GM23338 (cell line): ENCODE data around the gene GREB1L. TPM values are rescaled to one million over a fixed set of nuclear protein-coding genes. Genes with fewer than 3 reads are reported as not detected.

Experiments
- ATAC-seq: fragments of 200-7000 bp; cut with Tn5 transposase; 3 replicates; pipeline ENCODE4 v1.9.1; 2020
- DNase-seq: peaks from one replicate; pipeline ENCODE4 v3.0.0-alpha.2; 2015; ENCODE audit warnings: low spot score
- H2AFZ ChIP-seq: fragments of 200-600 bp; sonication (generic); 2 replicates; pipeline ENCODE4 v1.8.0; 2016; ENCODE audit warnings: antibody characterized with exemption, mild to moderate bottlenecking, moderate library complexity
- H3F3A ChIP-seq: fragments of 200-600 bp; sonication (generic); replicated peaks from 2 replicates; pipeline ENCODE4 v1.8.0; 2017; ENCODE audit warnings: antibody characterized with exemption, mixed run types, low read depth
- H3K27ac ChIP-seq: fragments of 200-600 bp; sonication (generic); 2 replicates; pipeline ENCODE4 v1.6.1; 2016; ENCODE audit warnings: low read depth
- H3K27me3 ChIP-seq: fragments of 200-600 bp; sonication (generic); 2 replicates; pipeline ENCODE4 v1.8.0; 2016; ENCODE audit warnings: mild to moderate bottlenecking, mixed run types, moderate library complexity; ENCODE audit not compliant: insufficient read depth
- H3K36me3 ChIP-seq: fragments of 200-600 bp; sonication (generic); 2 replicates; pipeline ENCODE4 v1.8.0; 2016; ENCODE audit warnings: mild to moderate bottlenecking; ENCODE audit not compliant: insufficient read depth
- H3K4me1 ChIP-seq: fragments of 200-600 bp; sonication (generic); 2 replicates; pipeline ENCODE4 v1.8.0; 2016; ENCODE audit warnings: mild to moderate bottlenecking, moderate library complexity; ENCODE audit not compliant: insufficient read depth
- H3K4me2 ChIP-seq: fragments of 200-600 bp; sonication (generic); 2 replicates; pipeline ENCODE4 v1.7.1; 2017; ENCODE audit warnings: mixed run types
- H3K4me3 ChIP-seq: fragments of 200-600 bp; sonication (generic); 2 replicates; pipeline ENCODE4 v1.6.1; 2016; ENCODE audit warnings: mixed run types
- H3K79me2 ChIP-seq: fragments of 200-600 bp; sonication (generic); replicated peaks from 2 replicates; pipeline ENCODE4 v1.8.0; 2017; ENCODE audit warnings: mild to moderate bottlenecking; ENCODE audit not compliant: insufficient read depth
- H3K9me2 ChIP-seq: fragments of 200-600 bp; sonication (generic); 2 replicates; pipeline ENCODE4 v1.8.0; 2017; ENCODE audit not compliant: insufficient read depth
- H4K20me1 ChIP-seq: fragments of 200-600 bp; sonication (generic); replicated peaks from 2 replicates; pipeline ENCODE4 v1.8.0; 2017; ENCODE audit warnings: mild to moderate bottlenecking; ENCODE audit not compliant: insufficient read depth
- H3K27ac Mint-ChIP-seq: 2 replicates; pipeline ENCODE4 v1.8.0; 2020; ENCODE audit warnings: inconsistent platforms, mild to moderate bottlenecking, moderate library complexity, mixed read lengths
- H3K27me3 Mint-ChIP-seq: 3 replicates; pipeline ENCODE4 v1.8.0; 2022; ENCODE audit warnings: low read depth, mild to moderate bottlenecking, moderate library complexity, mixed read lengths, inconsistent platforms; ENCODE audit not compliant: insufficient read depth, poor library complexity
- H3K36me3 Mint-ChIP-seq: 3 replicates; pipeline ENCODE4 v1.8.0; 2021; ENCODE audit warnings: low read depth, mild to moderate bottlenecking, inconsistent platforms, moderate library complexity, mixed read lengths
- H3K4me1 Mint-ChIP-seq: 3 replicates; pipeline ENCODE4 v1.8.0; 2020; ENCODE audit warnings: mild to moderate bottlenecking, inconsistent platforms, mixed read lengths
- H3K4me3 Mint-ChIP-seq: 3 replicates; pipeline ENCODE4 v1.8.0; 2021; ENCODE audit warnings: moderate library complexity, mild to moderate bottlenecking, inconsistent platforms, mixed read lengths
- H3K9me3 Mint-ChIP-seq: 3 replicates; pipeline ENCODE4 v1.8.0; 2020; ENCODE audit warnings: moderate library complexity, mild to moderate bottlenecking, inconsistent platforms, mixed read lengths
- CREB1 ChIP-seq: fragments of 250-450 bp; sonication (Bioruptor Pico); IDR thresholded peaks from 2 replicates; pipeline ENCODE4 v1.5.0; 2020; ENCODE audit warnings: low read depth, mild to moderate bottlenecking, moderate library complexity
- ETS1 ChIP-seq: IDR thresholded peaks from 2 replicates; pipeline ENCODE4 v1.6.1; 2016; ENCODE audit warnings: antibody characterized with exemption
- EZH2 ChIP-seq: fragments of 200-600 bp; sonication (generic); IDR thresholded peaks from one replicate; pipeline ENCODE4 v1.8.0; 2017; ENCODE audit warnings: antibody characterized with exemption, mild to moderate bottlenecking, low read depth; ENCODE audit not compliant: unreplicated experiment
- EZH2phosphoT487 ChIP-seq: fragments of 200-600 bp; sonication (generic); IDR thresholded peaks from one replicate; pipeline ENCODE4 v1.8.1; 2018; ENCODE audit warnings: antibody characterized with exemption; ENCODE audit not compliant: unreplicated experiment
- JUNB ChIP-seq: IDR thresholded peaks from one replicate; pipeline ENCODE4 v1.6.1; 2016; ENCODE audit warnings: antibody characterized with exemption; ENCODE audit not compliant: unreplicated experiment
- NANOG ChIP-seq: IDR thresholded peaks from 2 replicates; pipeline ENCODE4 v1.6.1; 2016; ENCODE audit warnings: antibody characterized with exemption, borderline replicate concordance
- POLR2AphosphoS5 ChIP-seq: IDR thresholded peaks from 2 replicates; pipeline ENCODE4 v1.6.1; 2016; ENCODE audit warnings: antibody characterized with exemption, low read depth
- REST ChIP-seq: IDR thresholded peaks from one replicate; pipeline ENCODE4 v1.6.1; 2018; ENCODE audit warnings: antibody characterized with exemption; ENCODE audit not compliant: unreplicated experiment
- STAT1 ChIP-seq: IDR thresholded peaks from one replicate; pipeline ENCODE4 v1.6.1; 2016; ENCODE audit warnings: antibody characterized with exemption; ENCODE audit not compliant: unreplicated experiment
- ZNF114 ChIP-seq: fragments of 250-450 bp; sonication (Bioruptor Pico); IDR thresholded peaks from 2 replicates; pipeline ENCODE4 v1.5.0; 2020; ENCODE audit warnings: mild to moderate bottlenecking, moderate library complexity
- ZNF331 ChIP-seq: fragments of 250-450 bp; sonication (Bioruptor Pico); IDR thresholded peaks from 2 replicates; pipeline ENCODE4 v1.5.0; 2020; ENCODE audit warnings: low read depth, mild to moderate bottlenecking, moderate library complexity
- polyA plus RNA-seq: library from polyadenylated mRNA; unstranded; fragments of >200 nt; fragmentation: Nextera tagmentation; extraction: Ambion mirVana; gene quantifications from 2 replicates; pipeline ENCODE4 v1.2.1, GENCODE V29; 2016
- total RNA-seq: library from RNA; depleted of rRNA; stranded (reverse); fragments of >200 nt; shearing (Covaris generic); gene quantifications from 2 replicates; pipeline ENCODE4 v1.2.3, GENCODE V29; 2014
- TF ChIP-seq, protein P1 (sequence below), 2 experiments: fragments of 200-600 bp in 1 of 2; sonication (generic) in 1 of 2; conservative IDR thresholded peaks; 2 replicates each; pipeline versions ENCODE4 v1.5.1 to v1.6.1; 2016 to 2017; ENCODE audit warnings: antibody characterized with exemption in 2 of 2, low read depth in 2 of 2, mild to moderate bottlenecking in 2 of 2, moderate library complexity in 1 of 2
- TF ChIP-seq, protein P2 (sequence below): fragments of 250-450 bp; sonication (Bioruptor Pico); IDR thresholded peaks from 2 replicates; pipeline ENCODE4 v1.5.0; 2020; ENCODE audit warnings: mild to moderate bottlenecking, moderate library complexity

The GREB1L gene
- total and polyA plus RNA-seq, 2 experiments from 2014 or later = 0.03 to 0.29 TPM

DNA sequence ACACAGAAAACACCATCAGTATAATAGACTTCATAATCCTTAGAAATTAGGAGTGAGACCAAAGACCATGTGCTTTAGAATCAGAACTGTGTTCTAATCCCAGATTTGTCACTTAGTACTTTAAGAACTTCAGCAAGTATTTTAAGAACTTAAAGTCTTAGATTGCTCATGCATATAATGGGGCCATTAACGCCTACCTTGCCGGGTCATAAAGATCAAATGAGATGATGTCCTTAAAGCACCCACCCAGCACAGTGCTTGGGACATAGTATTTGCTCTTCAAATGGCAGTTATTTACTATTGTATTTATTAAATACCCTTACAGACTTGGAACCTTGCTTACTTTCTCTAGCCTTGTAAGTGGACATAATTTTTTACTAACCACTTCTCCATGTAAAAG, 156.1 kb downstream of the GREB1L start:
- H3K79me2 ChIP-seq = no peaks in the 10 kb centered on the region
- H3K36me3 ChIP-seq = no peaks in the 10 kb centered on the region
- TF ChIP-seq JUNB (no peak), STAT1 (no peak), REST (no peak), EZH2phosphoT487 (no peak), ZNF114 (no peak), CREB1 (CRISPR knock-in tag) (no peak), EZH2 (no peak), ETS1 (no peak), NANOG (no peak), ZNF331 (CRISPR knock-in tag) (no peak), POLR2AphosphoS5 (no peak)
- TF ChIP-seq, protein P1, sequence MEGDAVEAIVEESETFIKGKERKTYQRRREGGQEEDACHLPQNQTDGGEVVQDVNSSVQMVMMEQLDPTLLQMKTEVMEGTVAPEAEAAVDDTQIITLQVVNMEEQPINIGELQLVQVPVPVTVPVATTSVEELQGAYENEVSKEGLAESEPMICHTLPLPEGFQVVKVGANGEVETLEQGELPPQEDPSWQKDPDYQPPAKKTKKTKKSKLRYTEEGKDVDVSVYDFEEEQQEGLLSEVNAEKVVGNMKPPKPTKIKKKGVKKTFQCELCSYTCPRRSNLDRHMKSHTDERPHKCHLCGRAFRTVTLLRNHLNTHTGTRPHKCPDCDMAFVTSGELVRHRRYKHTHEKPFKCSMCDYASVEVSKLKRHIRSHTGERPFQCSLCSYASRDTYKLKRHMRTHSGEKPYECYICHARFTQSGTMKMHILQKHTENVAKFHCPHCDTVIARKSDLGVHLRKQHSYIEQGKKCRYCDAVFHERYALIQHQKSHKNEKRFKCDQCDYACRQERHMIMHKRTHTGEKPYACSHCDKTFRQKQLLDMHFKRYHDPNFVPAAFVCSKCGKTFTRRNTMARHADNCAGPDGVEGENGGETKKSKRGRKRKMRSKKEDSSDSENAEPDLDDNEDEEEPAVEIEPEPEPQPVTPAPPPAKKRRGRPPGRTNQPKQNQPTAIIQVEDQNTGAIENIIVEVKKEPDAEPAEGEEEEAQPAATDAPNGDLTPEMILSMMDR (conservative IDR thresholded peaks at IDR 0.05; ENCODE audit: low read depth in 2 of 2) = no peak
- TF ChIP-seq, protein P2, sequence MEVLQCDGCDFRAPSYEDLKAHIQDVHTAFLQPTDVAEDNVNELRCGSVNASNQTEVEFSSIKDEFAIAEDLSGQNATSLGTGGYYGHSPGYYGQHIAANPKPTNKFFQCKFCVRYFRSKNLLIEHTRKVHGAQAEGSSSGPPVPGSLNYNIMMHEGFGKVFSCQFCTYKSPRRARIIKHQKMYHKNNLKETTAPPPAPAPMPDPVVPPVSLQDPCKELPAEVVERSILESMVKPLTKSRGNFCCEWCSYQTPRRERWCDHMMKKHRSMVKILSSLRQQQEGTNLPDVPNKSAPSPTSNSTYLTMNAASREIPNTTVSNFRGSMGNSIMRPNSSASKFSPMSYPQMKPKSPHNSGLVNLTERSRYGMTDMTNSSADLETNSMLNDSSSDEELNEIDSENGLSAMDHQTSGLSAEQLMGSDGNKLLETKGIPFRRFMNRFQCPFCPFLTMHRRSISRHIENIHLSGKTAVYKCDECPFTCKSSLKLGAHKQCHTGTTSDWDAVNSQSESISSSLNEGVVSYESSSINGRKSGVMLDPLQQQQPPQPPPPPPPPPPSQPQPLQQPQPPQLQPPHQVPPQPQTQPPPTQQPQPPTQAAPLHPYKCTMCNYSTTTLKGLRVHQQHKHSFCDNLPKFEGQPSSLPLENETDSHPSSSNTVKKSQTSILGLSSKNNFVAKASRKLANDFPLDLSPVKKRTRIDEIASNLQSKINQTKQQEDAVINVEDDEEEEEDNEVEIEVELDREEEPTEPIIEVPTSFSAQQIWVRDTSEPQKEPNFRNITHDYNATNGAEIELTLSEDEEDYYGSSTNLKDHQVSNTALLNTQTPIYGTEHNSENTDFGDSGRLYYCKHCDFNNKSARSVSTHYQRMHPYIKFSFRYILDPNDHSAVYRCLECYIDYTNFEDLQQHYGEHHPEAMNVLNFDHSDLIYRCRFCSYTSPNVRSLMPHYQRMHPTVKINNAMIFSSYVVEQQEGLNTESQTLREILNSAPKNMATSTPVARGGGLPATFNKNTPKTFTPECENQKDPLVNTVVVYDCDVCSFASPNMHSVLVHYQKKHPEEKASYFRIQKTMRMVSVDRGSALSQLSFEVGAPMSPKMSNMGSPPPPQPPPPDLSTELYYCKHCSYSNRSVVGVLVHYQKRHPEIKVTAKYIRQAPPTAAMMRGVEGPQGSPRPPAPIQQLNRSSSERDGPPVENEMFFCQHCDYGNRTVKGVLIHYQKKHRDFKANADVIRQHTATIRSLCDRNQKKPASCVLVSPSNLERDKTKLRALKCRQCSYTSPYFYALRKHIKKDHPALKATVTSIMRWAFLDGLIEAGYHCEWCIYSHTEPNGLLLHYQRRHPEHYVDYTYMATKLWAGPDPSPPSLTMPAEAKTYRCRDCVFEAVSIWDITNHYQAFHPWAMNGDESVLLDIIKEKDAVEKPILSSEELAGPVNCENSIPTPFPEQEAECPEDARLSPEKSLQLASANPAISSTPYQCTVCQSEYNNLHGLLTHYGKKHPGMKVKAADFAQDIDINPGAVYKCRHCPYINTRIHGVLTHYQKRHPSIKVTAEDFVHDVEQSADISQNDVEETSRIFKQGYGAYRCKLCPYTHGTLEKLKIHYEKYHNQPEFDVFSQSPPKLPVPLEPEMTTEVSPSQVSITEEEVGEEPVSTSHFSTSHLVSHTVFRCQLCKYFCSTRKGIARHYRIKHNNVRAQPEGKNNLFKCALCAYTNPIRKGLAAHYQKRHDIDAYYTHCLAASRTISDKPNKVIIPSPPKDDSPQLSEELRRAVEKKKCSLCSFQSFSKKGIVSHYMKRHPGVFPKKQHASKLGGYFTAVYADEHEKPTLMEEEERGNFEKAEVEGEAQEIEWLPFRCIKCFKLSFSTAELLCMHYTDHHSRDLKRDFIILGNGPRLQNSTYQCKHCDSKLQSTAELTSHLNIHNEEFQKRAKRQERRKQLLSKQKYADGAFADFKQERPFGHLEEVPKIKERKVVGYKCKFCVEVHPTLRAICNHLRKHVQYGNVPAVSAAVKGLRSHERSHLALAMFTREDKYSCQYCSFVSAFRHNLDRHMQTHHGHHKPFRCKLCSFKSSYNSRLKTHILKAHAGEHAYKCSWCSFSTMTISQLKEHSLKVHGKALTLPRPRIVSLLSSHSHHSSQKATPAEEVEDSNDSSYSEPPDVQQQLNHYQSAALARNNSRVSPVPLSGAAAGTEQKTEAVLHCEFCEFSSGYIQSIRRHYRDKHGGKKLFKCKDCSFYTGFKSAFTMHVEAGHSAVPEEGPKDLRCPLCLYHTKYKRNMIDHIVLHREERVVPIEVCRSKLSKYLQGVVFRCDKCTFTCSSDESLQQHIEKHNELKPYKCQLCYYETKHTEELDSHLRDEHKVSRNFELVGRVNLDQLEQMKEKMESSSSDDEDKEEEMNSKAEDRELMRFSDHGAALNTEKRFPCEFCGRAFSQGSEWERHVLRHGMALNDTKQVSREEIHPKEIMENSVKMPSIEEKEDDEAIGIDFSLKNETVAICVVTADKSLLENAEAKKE (CRISPR knock-in tag) = no peak
- no peak overlapping the region for H2AFZ ChIP-seq
- Mint-ChIP-seq H3K27me3 (peaks cover 12% of the 10 kb centered on the region), H3K36me3 (no peaks in the 10 kb centered on the region), H3K4me3 (no peak overlapping the region), H3K9me3 (no peaks in the 10 kb centered on the region), H3K4me1 (no peaks in the 10 kb centered on the region), H3K27ac (no peak overlapping the region)
- no peak overlapping the region for H3K4me2 ChIP-seq
- H4K20me1 ChIP-seq = no peaks in the 10 kb centered on the region
- no peaks in the 10 kb centered on the region for H3K4me1 ChIP-seq
- H3K9me2 ChIP-seq = no peaks in the 10 kb centered on the region
- no peaks in the 10 kb centered on the region for H3F3A ChIP-seq
- ATAC-seq (no peak), DNase-seq (no peak)
- H3K27ac ChIP-seq = no peak overlapping the region
- no peak overlapping the region for H3K4me3 ChIP-seq
- peaks cover 84% of the 10 kb centered on the region for H3K27me3 ChIP-seq
